C4-2B (cell line): ENCODE measurements around the gene RTKN2.

Experiments
- ZFX ChIP-seq: fragments of 450-650 bp; IDR thresholded peaks from 2 replicates; pipeline ENCODE4 v1.6.1; 2017
- TF ChIP-seq, protein P1 (sequence below): fragments of 450-650 bp; conservative IDR thresholded peaks from 2 replicates; pipeline ENCODE4 v1.5.1; 2017; ENCODE audit warnings: mild to moderate bottlenecking

DNA sequence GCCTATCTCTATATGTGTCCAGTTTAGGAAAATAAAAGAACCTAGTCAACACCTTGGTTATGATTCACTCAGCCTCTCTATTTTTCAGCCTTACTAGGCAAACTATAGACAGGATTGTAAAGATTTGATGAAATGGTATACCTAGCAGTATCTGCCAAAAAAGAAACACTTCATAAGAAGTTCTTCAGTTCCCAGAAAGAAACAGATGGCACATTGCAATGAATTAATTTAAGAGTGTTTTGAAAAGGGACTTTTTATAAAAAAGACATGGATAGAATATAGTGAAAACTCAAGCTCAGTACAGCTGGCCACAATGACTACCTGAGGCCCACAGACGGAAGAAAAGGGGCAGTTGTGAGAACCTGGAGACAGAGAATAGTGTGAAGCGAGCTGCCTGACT lies 40.6 kb upstream of the RTKN2 start:
- TF ChIP-seq, protein P1, sequence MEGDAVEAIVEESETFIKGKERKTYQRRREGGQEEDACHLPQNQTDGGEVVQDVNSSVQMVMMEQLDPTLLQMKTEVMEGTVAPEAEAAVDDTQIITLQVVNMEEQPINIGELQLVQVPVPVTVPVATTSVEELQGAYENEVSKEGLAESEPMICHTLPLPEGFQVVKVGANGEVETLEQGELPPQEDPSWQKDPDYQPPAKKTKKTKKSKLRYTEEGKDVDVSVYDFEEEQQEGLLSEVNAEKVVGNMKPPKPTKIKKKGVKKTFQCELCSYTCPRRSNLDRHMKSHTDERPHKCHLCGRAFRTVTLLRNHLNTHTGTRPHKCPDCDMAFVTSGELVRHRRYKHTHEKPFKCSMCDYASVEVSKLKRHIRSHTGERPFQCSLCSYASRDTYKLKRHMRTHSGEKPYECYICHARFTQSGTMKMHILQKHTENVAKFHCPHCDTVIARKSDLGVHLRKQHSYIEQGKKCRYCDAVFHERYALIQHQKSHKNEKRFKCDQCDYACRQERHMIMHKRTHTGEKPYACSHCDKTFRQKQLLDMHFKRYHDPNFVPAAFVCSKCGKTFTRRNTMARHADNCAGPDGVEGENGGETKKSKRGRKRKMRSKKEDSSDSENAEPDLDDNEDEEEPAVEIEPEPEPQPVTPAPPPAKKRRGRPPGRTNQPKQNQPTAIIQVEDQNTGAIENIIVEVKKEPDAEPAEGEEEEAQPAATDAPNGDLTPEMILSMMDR, result no peak
- no peak for TF ChIP-seq ZFX
